Measurements from ENCODE around the gene FMNL2. TPM values are rescaled to one million over a fixed set of nuclear protein-coding genes. Genes with fewer than 3 reads are reported as not detected.

The FMNL2 gene
- total RNA-seq, 1 donor from 2014 or later, result 12.0 TPM

DNA sequence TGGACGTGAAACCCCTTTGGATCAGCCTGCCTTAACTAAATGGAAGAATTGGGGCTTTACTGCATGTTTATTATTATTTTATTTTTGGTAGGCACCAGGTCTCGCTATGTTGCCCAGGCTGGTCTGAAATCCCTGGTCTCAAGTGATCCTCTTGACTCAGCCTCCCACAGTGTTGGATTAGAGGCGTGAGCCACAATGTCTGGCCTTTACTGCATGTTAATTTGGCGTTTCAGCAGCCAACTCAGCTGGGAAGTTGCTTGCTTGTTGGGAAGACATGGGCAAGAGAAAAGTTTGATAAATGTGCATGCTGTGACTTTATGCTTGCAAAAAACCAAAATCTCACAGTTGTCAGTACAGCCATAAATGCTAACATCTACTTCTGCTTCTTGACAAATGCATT lies 105.1 kb downstream of the FMNL2 start:
- H3K27ac ChIP-seq, result no peak overlapping the region
- H3K9me3 ChIP-seq, result no peaks in the 10 kb centered on the region
- no peak for DNase-seq (ENCODE audit: low spot score in 2 of 2)
- peaks cover 0 to 5% of the 10 kb centered on the region in 2 donors for H3K4me1 ChIP-seq
- no peak for TF ChIP-seq CTCF (IDR thresholded peaks at IDR 0.05)
- no peaks in the 10 kb centered on the region for H3K36me3 ChIP-seq
- intact Hi-C loops (cut with DNase I), result no loop called here
- H3K4me3 ChIP-seq, result no peak overlapping the region
- H3K27me3 ChIP-seq, result no peaks in the 10 kb centered on the region

DNA sequence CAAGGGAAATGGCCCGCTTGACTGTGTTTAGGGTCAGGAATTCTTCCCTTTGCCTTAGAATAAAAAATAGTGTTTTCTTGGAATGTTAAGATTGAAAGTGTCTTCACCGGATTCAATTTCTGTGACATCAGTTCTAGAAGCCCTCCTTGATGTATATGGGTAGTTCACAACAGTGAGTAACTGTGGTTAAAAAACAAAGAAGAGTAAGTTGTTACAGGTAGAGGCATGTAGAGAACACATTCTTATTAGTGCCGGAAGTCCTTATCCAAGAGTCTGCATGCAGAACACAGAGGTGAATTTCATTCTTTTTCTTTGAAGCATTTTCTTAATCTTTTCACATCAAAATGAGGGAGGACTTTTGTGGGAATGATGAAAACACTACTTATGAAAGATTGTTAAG lies 105.5 kb downstream of the FMNL2 start:
- no peak for DNase-seq (ENCODE audit: low spot score in 2 of 2)
- intact Hi-C loops (cut with DNase I), result no loop called here
- peaks cover 0 to 5% of the 10 kb centered on the region in 2 donors for H3K4me1 ChIP-seq
- H3K36me3 ChIP-seq, result no peaks in the 10 kb centered on the region
- no peaks in the 10 kb centered on the region for H3K27me3 ChIP-seq
- no peak for TF ChIP-seq CTCF (IDR thresholded peaks at IDR 0.05)
- H3K9me3 ChIP-seq, result no peaks in the 10 kb centered on the region
- H3K4me3 ChIP-seq, result no peak overlapping the region
- no peak overlapping the region for H3K27ac ChIP-seq

DNA sequence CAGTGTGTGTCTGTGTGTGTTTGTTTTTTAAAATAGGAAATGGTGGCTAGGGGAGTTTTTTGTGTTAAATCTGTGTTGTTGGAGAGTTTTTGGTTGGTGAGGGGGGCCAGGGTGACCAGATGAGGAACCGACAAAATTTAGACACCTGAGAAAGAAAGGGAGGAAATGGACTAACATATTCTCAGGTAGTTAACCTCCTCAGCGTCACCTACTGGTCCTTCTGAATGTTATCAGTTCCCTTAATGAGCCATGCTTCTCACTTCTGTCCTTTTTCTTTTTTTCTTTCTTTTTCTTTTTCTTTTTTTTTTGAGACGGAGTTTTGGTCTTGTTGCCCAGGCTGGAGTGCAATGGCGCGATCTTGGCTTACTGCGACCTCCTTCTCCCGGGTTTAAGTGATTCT lies 107.0 kb downstream of the FMNL2 start:
- peaks cover 0 to 10% of the 10 kb centered on the region in 2 donors for H3K4me1 ChIP-seq

GRCh38 chr2:152443771-152444170 lies 108.8 kb downstream of the FMNL2 start:
- Histone ChIP-seq H3K4me3 (no peak overlapping the region), H3K36me3 (no peaks in the 10 kb centered on the region), H3K27me3 (no peaks in the 10 kb centered on the region), H3K9me3 (no peaks in the 10 kb centered on the region), H3K4me1 (peaks cover 0 to 9% of the 10 kb centered on the region in 2 donors), H3K27ac (no peak overlapping the region)
- DNase-seq (ENCODE audit: low spot score in 2 of 2), result no peak
- no peak for TF ChIP-seq CTCF (IDR thresholded peaks at IDR 0.05)
- intact Hi-C loops (cut with DNase I), result no loop called here

More for the DNA sequence above, 107.0 kb downstream of the FMNL2 start:
- no peak overlapping the region for H3K27ac ChIP-seq
- no peaks in the 10 kb centered on the region for H3K36me3 ChIP-seq
- TF ChIP-seq CTCF (IDR thresholded peaks at IDR 0.05), result no peak
- H3K9me3 ChIP-seq, result no peaks in the 10 kb centered on the region
- no peaks in the 10 kb centered on the region for H3K27me3 ChIP-seq
- intact Hi-C loops (cut with DNase I), result no loop called here
- H3K4me3 ChIP-seq, result no peak overlapping the region
- DNase-seq (ENCODE audit: low spot score in 2 of 2), result no peak

GRCh38 chr2:152444448-152444847 lies 109.5 kb downstream of the FMNL2 start:
- Histone ChIP-seq H3K9me3 (no peaks in the 10 kb centered on the region), H3K4me1 (peaks cover 0 to 12% of the 10 kb centered on the region in 2 donors), H3K4me3 (no peak overlapping the region), H3K27ac (peak overlapping the region in 1 of 2 donors; percentile 50), H3K27me3 (no peaks in the 10 kb centered on the region), H3K36me3 (no peaks in the 10 kb centered on the region)
- TF ChIP-seq CTCF (IDR thresholded peaks at IDR 0.05), result no peak
- no peak for DNase-seq (ENCODE audit: low spot score in 2 of 2)
- intact Hi-C loops (cut with DNase I), result no loop called here

DNA sequence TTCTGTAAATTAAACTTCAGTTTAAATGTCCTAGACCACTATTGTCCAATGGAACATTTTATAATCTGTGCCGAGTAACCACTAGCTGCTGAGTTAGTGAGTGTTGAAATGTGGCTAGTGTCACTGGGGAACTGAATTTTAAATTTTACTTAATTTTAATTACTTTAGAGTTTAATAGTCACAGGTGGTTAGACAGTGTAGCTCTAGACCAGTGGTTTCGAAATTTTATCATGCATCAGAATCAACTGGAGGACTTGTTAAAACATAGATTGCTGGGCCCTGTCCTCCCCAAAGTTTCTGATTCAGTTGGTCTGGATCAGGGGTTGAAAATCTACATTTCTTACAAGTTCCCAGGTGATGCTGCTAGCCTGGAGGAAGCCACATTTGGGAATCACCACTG lies 110.4 kb downstream of the FMNL2 start:
- Histone ChIP-seq H3K4me3 (no peak overlapping the region), H3K27ac (peak overlapping the region in 1 of 2 donors; percentile 50), H3K9me3 (no peaks in the 10 kb centered on the region), H3K27me3 (no peaks in the 10 kb centered on the region), H3K36me3 (no peaks in the 10 kb centered on the region), H3K4me1 (peaks cover 0 to 12% of the 10 kb centered on the region in 2 donors)
- DNase-seq (ENCODE audit: low spot score in 2 of 2), result no peak
- intact Hi-C loops (cut with DNase I), result no loop called here
- no peak for TF ChIP-seq CTCF (IDR thresholded peaks at IDR 0.05)
